WTC11 (cell line): ENCODE measurements around the gene SORCS2. TPM values are rescaled to one million over a fixed set of nuclear protein-coding genes. Genes with fewer than 3 reads are reported as not detected.

Source experiments
- ATAC-seq: fragments of 200-7000 bp; cut with Tn5 transposase; 2 replicates; pipeline ENCODE4 v1.10.0; 2021; ENCODE audit warnings: mild to moderate bottlenecking, moderate library complexity
- CTCF ChIA-PET: fragments of 300-600 bp; sonication (Branson Sonifier 250); formaldehyde crosslinking; loops from one replicate; lab custom pipeline; 2021; ENCODE audit warnings: antibody characterized with exemption; lab: Charles Lee
- POLR2A ChIA-PET: fragments of 350-600 bp; sonication (Branson Sonifier 250); formaldehyde crosslinking; loops from one replicate; lab custom pipeline; 2021; ENCODE audit warnings: antibody characterized with exemption; lab: Charles Lee
- DNase-seq: peaks from one replicate; pipeline ENCODE4 v3.0.0; 2021; ENCODE audit warnings: low spot score
- H3K27ac Mint-ChIP-seq: 2 replicates; pipeline ENCODE4 v1.8.0; 2021; ENCODE audit warnings: mixed read lengths
- H3K27me3 Mint-ChIP-seq: 2 replicates; pipeline ENCODE4 v1.8.0; 2021; ENCODE audit warnings: low read depth, mild to moderate bottlenecking, moderate library complexity, mixed read lengths
- H3K36me3 Mint-ChIP-seq: 2 replicates; pipeline ENCODE4 v1.8.0; 2021; ENCODE audit warnings: mixed read lengths
- H3K4me1 Mint-ChIP-seq: 2 replicates; pipeline ENCODE4 v1.8.0; 2022; ENCODE audit warnings: mixed read lengths
- H3K4me3 Mint-ChIP-seq: 2 replicates; pipeline ENCODE4 v1.8.0; 2021; ENCODE audit warnings: mild to moderate bottlenecking, moderate library complexity, mixed read lengths
- H3K9me3 Mint-ChIP-seq: 2 replicates; pipeline ENCODE4 v1.8.0; 2021; ENCODE audit warnings: mixed read lengths
- ATF1 ChIP-seq: sonication (generic); formaldehyde crosslinking; IDR thresholded peaks from 2 replicates; pipeline ENCODE4 v1.8.1; 2023; ENCODE audit warnings: mild to moderate bottlenecking, moderate library complexity, missing genetic modification reagents
- ETV6 ChIP-seq: sonication (generic); formaldehyde crosslinking; IDR thresholded peaks from 2 replicates; pipeline ENCODE4 v1.8.1; 2022; ENCODE audit warnings: mild to moderate bottlenecking, missing genetic modification reagents
- FOXJ3 ChIP-seq: sonication (generic); formaldehyde crosslinking; IDR thresholded peaks from 2 replicates; pipeline ENCODE4 v1.9.0; 2021; ENCODE audit warnings: missing genetic modification reagents, mild to moderate bottlenecking, borderline replicate concordance
- GABPB1 ChIP-seq: sonication (generic); formaldehyde crosslinking; IDR thresholded peaks from 2 replicates; pipeline ENCODE4 v1.8.1; 2023; ENCODE audit warnings: mild to moderate bottlenecking, missing genetic modification reagents
- IRF2 ChIP-seq: sonication (generic); formaldehyde crosslinking; IDR thresholded peaks from 2 replicates; pipeline ENCODE4 v1.8.0; 2022; ENCODE audit warnings: low read depth, missing genetic modification reagents, borderline replicate concordance
- JAZF1 ChIP-seq: fragments of 250-450 bp; sonication (Bioruptor Pico); IDR thresholded peaks from 2 replicates; pipeline ENCODE4 v1.9.0; 2021; ENCODE audit warnings: moderate library complexity, mild to moderate bottlenecking, inconsistent platforms
- NFATC4 ChIP-seq: fragments of 250-450 bp; sonication (Bioruptor Pico); IDR thresholded peaks from 2 replicates; pipeline ENCODE4 v1.9.0; 2021; ENCODE audit warnings: mild to moderate bottlenecking
- NFE2L1 ChIP-seq: sonication (generic); formaldehyde crosslinking; IDR thresholded peaks from 2 replicates; pipeline ENCODE4 v1.8.1; 2023; ENCODE audit warnings: missing genetic modification reagents
- SOX15 ChIP-seq: fragments of 250-450 bp; sonication (Bioruptor Pico); IDR thresholded peaks from 2 replicates; pipeline ENCODE4 v1.9.0; 2021; ENCODE audit warnings: mild to moderate bottlenecking
- ZNF219 ChIP-seq: sonication (generic); formaldehyde crosslinking; IDR thresholded peaks from 2 replicates; pipeline ENCODE4 v1.8.0; 2023; ENCODE audit warnings: missing genetic modification reagents, mild to moderate bottlenecking, borderline replicate concordance
- ZNF423 ChIP-seq: fragments of 250-450 bp; sonication (Bioruptor Pico); IDR thresholded peaks from 2 replicates; pipeline ENCODE4 v2.1.2; 2022; ENCODE audit warnings: mild to moderate bottlenecking, moderate library complexity
- ZNF671 ChIP-seq: fragments of 250-450 bp; sonication (Bioruptor Pico); IDR thresholded peaks from 2 replicates; pipeline ENCODE4 v1.8.0; 2021; ENCODE audit warnings: mild to moderate bottlenecking
- total RNA-seq: library from RNA; stranded (reverse); gene quantifications from 3 replicates; pipeline ENCODE4 v1.2.3, GENCODE V29; 2021
- TF ChIP-seq, protein P1 (sequence below): sonication (generic); formaldehyde crosslinking; IDR thresholded peaks from 2 replicates; pipeline ENCODE4 v1.8.0; 2022; ENCODE audit warnings: mild to moderate bottlenecking, missing genetic modification reagents
- TF ChIP-seq, protein P2 (sequence below): fragments of 250-450 bp; sonication (Bioruptor Pico); IDR thresholded peaks from 2 replicates; pipeline ENCODE4 v1.8.0; 2021; ENCODE audit warnings: mild to moderate bottlenecking
- TF ChIP-seq, protein P3 (sequence below): sonication (generic); formaldehyde crosslinking; IDR thresholded peaks from 2 replicates; pipeline ENCODE4 v1.8.1; 2022; ENCODE audit warnings: mild to moderate bottlenecking, missing genetic modification reagents, moderate library complexity, borderline replicate concordance
- TF ChIP-seq, protein P4 (sequence below): sonication (generic); formaldehyde crosslinking; IDR thresholded peaks from 2 replicates; pipeline ENCODE4 v1.8.1; 2022; ENCODE audit warnings: missing genetic modification reagents, borderline replicate concordance
- TF ChIP-seq, protein P5 (sequence below): sonication (generic); formaldehyde crosslinking; IDR thresholded peaks from 2 replicates; pipeline ENCODE4 v1.8.1; 2022; ENCODE audit warnings: low read depth, missing genetic modification reagents, borderline replicate concordance
- TF ChIP-seq, protein P6 (sequence below): sonication (generic); formaldehyde crosslinking; IDR thresholded peaks from 2 replicates; pipeline ENCODE4 v1.8.1; 2023; ENCODE audit warnings: mild to moderate bottlenecking, missing genetic modification reagents
- TF ChIP-seq, protein P7 (sequence below): sonication (generic); formaldehyde crosslinking; IDR thresholded peaks from 2 replicates; pipeline ENCODE4 v1.8.1; 2022; ENCODE audit warnings: mild to moderate bottlenecking, moderate library complexity, missing genetic modification reagents
- TF ChIP-seq, protein P8 (sequence below): fragments of 250-450 bp; sonication (Bioruptor Pico); conservative IDR thresholded peaks from 2 replicates; pipeline ENCODE4 v1.9.0; 2021; ENCODE audit warnings: mild to moderate bottlenecking
- TF ChIP-seq, protein P9 (sequence below): sonication (generic); formaldehyde crosslinking; IDR thresholded peaks from 2 replicates; pipeline ENCODE4 v1.8.1; 2023; ENCODE audit warnings: mild to moderate bottlenecking, missing genetic modification reagents, moderate library complexity
- TF ChIP-seq, protein P10 (sequence below): sonication (generic); formaldehyde crosslinking; IDR thresholded peaks from 2 replicates; pipeline ENCODE4 v1.8.0; 2022; ENCODE audit warnings: mild to moderate bottlenecking, missing genetic modification reagents

Gene SORCS2
- total RNA-seq, 1 experiment from 2014 or later = 6.6 TPM

DNA sequence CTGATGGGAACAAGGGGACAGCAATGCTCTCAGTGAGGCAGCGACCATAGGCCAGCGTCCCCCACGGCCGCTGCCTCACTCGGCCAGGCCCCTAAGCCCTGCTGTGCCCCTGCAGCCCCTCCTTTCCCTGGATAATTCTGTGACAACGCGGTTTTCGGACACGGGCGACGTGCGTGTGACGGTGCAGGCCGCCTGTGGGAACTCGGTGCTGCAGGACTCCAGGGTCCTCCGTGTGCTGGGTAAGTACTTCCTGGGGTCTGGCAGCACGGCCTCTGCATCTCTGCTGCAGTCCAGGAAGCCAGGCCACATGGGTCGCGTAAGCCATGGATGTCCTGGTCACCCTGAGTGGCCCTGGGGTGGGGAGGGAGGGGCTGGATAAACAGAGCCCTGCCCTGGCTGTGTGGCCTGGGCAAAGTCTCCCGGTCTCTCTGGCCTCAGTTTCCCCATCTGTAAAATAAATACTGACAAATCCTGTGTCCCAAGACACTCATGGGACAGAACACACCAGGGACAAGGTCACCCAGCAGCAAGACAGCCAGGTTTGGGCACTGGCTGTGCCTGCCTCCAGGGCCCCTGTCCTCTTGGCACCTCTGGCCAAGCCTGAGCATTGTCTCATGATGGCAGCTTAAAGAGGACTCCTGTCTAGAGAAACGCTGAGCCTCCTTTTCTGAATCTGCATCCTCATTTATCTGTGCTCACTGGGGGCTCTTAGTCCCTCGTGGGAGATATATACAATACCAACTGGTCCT is 534.5 kb downstream of the SORCS2 start:
- H3K4me3 Mint-ChIP-seq = no peak overlapping the region
- CTCF ChIA-PET = no interaction called here
- POLR2A ChIA-PET = no interaction called here
- TF ChIP-seq NFATC4 (CRISPR knock-in tag) (no peak), IRF2 (CRISPR knock-in tag) (no peak), ZNF219 (CRISPR knock-in tag) (no peak), ZNF423 (CRISPR knock-in tag) (no peak), NFE2L1 (CRISPR knock-in tag) (no peak), ETV6 (CRISPR knock-in tag) (no peak)
- TF ChIP-seq, protein P1, sequence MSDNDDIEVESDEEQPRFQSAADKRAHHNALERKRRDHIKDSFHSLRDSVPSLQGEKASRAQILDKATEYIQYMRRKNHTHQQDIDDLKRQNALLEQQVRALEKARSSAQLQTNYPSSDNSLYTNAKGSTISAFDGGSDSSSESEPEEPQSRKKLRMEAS (CRISPR knock-in tag) = no peak
- TF ChIP-seq, protein P2, sequence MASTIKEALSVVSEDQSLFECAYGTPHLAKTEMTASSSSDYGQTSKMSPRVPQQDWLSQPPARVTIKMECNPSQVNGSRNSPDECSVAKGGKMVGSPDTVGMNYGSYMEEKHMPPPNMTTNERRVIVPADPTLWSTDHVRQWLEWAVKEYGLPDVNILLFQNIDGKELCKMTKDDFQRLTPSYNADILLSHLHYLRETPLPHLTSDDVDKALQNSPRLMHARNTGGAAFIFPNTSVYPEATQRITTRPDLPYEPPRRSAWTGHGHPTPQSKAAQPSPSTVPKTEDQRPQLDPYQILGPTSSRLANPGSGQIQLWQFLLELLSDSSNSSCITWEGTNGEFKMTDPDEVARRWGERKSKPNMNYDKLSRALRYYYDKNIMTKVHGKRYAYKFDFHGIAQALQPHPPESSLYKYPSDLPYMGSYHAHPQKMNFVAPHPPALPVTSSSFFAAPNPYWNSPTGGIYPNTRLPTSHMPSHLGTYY = no peak
- TF ChIP-seq, protein P3, sequence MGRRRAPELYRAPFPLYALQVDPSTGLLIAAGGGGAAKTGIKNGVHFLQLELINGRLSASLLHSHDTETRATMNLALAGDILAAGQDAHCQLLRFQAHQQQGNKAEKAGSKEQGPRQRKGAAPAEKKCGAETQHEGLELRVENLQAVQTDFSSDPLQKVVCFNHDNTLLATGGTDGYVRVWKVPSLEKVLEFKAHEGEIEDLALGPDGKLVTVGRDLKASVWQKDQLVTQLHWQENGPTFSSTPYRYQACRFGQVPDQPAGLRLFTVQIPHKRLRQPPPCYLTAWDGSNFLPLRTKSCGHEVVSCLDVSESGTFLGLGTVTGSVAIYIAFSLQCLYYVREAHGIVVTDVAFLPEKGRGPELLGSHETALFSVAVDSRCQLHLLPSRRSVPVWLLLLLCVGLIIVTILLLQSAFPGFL (CRISPR knock-in tag) = no peak
- TF ChIP-seq, protein P4, sequence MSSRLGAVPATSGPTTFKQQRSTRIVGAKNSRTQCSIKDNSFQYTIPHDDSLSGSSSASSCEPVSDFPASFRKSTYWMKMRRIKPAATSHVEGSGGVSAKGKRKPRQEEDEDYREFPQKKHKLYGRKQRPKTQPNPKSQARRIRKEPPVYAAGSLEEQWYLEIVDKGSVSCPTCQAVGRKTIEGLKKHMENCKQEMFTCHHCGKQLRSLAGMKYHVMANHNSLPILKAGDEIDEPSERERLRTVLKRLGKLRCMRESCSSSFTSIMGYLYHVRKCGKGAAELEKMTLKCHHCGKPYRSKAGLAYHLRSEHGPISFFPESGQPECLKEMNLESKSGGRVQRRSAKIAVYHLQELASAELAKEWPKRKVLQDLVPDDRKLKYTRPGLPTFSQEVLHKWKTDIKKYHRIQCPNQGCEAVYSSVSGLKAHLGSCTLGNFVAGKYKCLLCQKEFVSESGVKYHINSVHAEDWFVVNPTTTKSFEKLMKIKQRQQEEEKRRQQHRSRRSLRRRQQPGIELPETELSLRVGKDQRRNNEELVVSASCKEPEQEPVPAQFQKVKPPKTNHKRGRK = no peak
- TF ChIP-seq, protein P5, sequence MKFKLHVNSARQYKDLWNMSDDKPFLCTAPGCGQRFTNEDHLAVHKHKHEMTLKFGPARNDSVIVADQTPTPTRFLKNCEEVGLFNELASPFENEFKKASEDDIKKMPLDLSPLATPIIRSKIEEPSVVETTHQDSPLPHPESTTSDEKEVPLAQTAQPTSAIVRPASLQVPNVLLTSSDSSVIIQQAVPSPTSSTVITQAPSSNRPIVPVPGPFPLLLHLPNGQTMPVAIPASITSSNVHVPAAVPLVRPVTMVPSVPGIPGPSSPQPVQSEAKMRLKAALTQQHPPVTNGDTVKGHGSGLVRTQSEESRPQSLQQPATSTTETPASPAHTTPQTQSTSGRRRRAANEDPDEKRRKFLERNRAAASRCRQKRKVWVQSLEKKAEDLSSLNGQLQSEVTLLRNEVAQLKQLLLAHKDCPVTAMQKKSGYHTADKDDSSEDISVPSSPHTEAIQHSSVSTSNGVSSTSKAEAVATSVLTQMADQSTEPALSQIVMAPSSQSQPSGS = no peak
- TF ChIP-seq, protein P6, sequence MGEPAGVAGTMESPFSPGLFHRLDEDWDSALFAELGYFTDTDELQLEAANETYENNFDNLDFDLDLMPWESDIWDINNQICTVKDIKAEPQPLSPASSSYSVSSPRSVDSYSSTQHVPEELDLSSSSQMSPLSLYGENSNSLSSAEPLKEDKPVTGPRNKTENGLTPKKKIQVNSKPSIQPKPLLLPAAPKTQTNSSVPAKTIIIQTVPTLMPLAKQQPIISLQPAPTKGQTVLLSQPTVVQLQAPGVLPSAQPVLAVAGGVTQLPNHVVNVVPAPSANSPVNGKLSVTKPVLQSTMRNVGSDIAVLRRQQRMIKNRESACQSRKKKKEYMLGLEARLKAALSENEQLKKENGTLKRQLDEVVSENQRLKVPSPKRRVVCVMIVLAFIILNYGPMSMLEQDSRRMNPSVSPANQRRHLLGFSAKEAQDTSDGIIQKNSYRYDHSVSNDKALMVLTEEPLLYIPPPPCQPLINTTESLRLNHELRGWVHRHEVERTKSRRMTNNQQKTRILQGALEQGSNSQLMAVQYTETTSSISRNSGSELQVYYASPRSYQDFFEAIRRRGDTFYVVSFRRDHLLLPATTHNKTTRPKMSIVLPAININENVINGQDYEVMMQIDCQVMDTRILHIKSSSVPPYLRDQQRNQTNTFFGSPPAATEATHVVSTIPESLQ (CRISPR knock-in tag) = no peak
- no peak for DNase-seq
- H3K27ac Mint-ChIP-seq = no peak overlapping the region
- H3K4me1 Mint-ChIP-seq = no peaks in the 10 kb centered on the region
- no peaks in the 10 kb centered on the region for H3K27me3 Mint-ChIP-seq
- no peak for ATAC-seq
- no peaks in the 10 kb centered on the region; the same call in 1 of the 2 replicates for H3K36me3 Mint-ChIP-seq
- H3K9me3 Mint-ChIP-seq = peaks cover 12% of the 10 kb centered on the region

DNA sequence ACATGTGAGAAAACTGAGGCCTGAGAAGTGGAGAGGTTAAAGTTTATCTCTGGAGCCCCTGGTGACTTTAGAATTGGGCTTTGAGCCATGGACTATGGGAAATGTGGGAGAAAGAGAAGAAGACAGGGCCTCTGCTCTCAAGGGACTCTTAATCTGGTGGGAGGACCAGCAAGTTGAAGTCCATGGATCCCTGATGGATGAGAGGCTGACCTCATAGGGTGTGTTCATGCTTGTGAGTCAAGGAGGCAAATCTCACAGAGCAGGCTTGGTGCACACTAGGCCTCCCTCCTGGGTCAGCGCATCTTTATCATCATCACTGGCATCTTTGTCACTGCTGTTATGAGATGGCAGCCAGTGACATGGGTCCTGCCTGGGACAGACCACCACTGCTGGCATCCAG is 535.4 kb downstream of the SORCS2 start:
- Mint-ChIP-seq H3K27ac (no peak overlapping the region), H3K9me3 (peaks cover 12% of the 10 kb centered on the region), H3K4me3 (no peak overlapping the region), H3K27me3 (no peaks in the 10 kb centered on the region), H3K4me1 (no peaks in the 10 kb centered on the region), H3K36me3 (no peaks in the 10 kb centered on the region; the same call in 1 of the 2 replicates)
- DNase-seq = no peak
- ATAC-seq = no peak
- CTCF ChIA-PET = interaction anchor here (0.5 kb wide), 1 partner anchor 43 kb away, joined by 3 read pairs; no protein-coding TSS in a partner anchor
- POLR2A ChIA-PET = no interaction called here
- TF ChIP-seq ATF1 (CRISPR knock-in tag) (no peak), ZNF671 (CRISPR knock-in tag) (no peak), SOX15 (CRISPR knock-in tag) (no peak), GABPB1 (CRISPR knock-in tag) (no peak), FOXJ3 (CRISPR knock-in tag) (no peak), JAZF1 (CRISPR knock-in tag) (no peak)
- TF ChIP-seq, protein P7, sequence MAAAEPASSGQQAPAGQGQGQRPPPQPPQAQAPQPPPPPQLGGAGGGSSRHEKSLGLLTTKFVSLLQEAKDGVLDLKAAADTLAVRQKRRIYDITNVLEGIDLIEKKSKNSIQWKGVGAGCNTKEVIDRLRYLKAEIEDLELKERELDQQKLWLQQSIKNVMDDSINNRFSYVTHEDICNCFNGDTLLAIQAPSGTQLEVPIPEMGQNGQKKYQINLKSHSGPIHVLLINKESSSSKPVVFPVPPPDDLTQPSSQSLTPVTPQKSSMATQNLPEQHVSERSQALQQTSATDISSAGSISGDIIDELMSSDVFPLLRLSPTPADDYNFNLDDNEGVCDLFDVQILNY = no peak
- TF ChIP-seq, protein P8, sequence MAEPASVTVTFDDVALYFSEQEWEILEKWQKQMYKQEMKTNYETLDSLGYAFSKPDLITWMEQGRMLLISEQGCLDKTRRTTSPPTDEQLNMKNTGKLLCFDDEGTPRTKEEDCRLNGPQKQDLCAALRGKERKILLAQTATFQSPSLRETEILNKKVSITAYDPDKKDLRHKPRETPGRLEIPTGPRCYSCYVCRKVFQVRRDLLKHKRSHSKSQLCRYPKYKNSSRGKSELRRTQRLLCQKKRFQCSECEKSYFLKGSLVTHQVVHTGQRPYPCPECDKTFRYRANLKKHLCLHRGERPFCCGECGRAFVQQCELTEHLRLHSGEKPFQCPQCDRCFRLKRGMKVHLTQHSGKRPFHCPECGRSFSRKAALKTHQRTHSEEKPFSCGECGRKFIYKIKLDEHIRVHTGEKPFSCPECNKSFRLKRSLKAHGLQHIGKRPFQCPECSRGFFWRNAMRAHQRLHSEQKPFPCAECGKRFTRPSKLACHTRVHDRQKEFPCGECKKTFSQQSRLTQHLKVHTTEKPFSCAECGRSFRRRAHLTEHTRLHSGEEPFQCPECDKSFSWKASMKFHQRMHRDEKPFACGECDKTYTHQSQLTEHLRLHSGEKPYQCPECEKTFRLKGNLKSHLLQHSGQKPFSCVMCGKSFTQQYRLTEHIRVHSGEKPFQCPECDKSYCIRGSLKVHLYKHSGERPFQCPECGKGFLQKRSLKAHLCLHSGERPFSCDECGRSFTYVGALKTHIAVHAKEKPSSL (CRISPR knock-in tag) = no peak
- TF ChIP-seq, protein P9, sequence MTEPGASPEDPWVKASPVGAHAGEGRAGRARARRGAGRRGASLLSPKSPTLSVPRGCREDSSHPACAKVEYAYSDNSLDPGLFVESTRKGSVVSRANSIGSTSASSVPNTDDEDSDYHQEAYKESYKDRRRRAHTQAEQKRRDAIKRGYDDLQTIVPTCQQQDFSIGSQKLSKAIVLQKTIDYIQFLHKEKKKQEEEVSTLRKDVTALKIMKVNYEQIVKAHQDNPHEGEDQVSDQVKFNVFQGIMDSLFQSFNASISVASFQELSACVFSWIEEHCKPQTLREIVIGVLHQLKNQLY (CRISPR knock-in tag) = no peak
- TF ChIP-seq, protein P10, sequence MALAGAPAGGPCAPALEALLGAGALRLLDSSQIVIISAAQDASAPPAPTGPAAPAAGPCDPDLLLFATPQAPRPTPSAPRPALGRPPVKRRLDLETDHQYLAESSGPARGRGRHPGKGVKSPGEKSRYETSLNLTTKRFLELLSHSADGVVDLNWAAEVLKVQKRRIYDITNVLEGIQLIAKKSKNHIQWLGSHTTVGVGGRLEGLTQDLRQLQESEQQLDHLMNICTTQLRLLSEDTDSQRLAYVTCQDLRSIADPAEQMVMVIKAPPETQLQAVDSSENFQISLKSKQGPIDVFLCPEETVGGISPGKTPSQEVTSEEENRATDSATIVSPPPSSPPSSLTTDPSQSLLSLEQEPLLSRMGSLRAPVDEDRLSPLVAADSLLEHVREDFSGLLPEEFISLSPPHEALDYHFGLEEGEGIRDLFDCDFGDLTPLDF (CRISPR knock-in tag) = no peak
